CD4-positive, alpha-beta memory T cell (primary cell): Measurements from ENCODE around the gene OR9A4. TPM values are rescaled to one million over a fixed set of nuclear protein-coding genes. Genes with fewer than 3 reads are reported as not detected.
"Not testable (repeated sequence)": the region's sequence is repeated elsewhere in the genome, so short reads cannot be mapped to it uniquely, and the experiment has no call there.

Experiments
- CTCF ChIA-PET: fragments of 350-600 bp; sonication (Branson Sonifier 250); formaldehyde crosslinking; loops from one replicate; lab custom pipeline; 2021; ENCODE audit warnings: inconsistent platforms; ENCODE audit not compliant: partially characterized antibody; lab: Charles Lee
- POLR2A ChIA-PET: fragments of 350-600 bp; sonication (Branson Sonifier 250); formaldehyde crosslinking; loops from one replicate; lab custom pipeline; 2021; ENCODE audit not compliant: partially characterized antibody; lab: Charles Lee
- DNase-seq, 5 donors: peaks; one replicate each; pipeline versions ENCODE4 v3.0.0 to v3.0.0-alpha.2; 2020 to 2022; ENCODE audit warnings: mixed read lengths in 1 of 5
- H3K27ac ChIP-seq: one replicate; pipeline ENCODE4 v1.7.0; 2013; ENCODE audit warnings: low read depth, low read length
- H3K27me3 ChIP-seq: 2 replicates; pipeline ENCODE4 v1.7.0; 2013; ENCODE audit warnings: mild to moderate bottlenecking, low read length, moderate library complexity; ENCODE audit not compliant: insufficient read depth
- H3K36me3 ChIP-seq: 2 replicates; pipeline ENCODE4 v1.7.0; 2013; ENCODE audit warnings: mild to moderate bottlenecking, low read length, moderate library complexity; ENCODE audit not compliant: insufficient read depth
- H3K4me1 ChIP-seq: 2 replicates; pipeline ENCODE4 v1.7.0; 2013; ENCODE audit warnings: mild to moderate bottlenecking, low read length, moderate library complexity; ENCODE audit not compliant: insufficient read depth
- H3K4me3 ChIP-seq, 2 donors: one replicate each; pipeline ENCODE4 v1.7.0; 2013; ENCODE audit warnings: low read length in 2 of 2, mild to moderate bottlenecking in 1 of 2
- H3K9me3 ChIP-seq, 2 donors: one replicate each; pipeline ENCODE4 v1.7.0; 2013; ENCODE audit warnings: low read length in 2 of 2, control low read depth in 1 of 2; ENCODE audit not compliant: control insufficient read depth in 1 of 2
- H3K27ac Mint-ChIP-seq, 7 donors: one replicate each; pipeline ENCODE4 v1.8.0; 2020 to 2021; ENCODE audit warnings: mixed read lengths in 7 of 7, mild to moderate bottlenecking in 6 of 7, inconsistent platforms in 3 of 7, moderate library complexity in 3 of 7
- H3K27me3 Mint-ChIP-seq, 2 donors: one replicate each; pipeline ENCODE4 v1.8.0; 2020 to 2021; ENCODE audit warnings: mixed read lengths in 2 of 2
- H3K36me3 Mint-ChIP-seq, 2 donors: one replicate each; pipeline ENCODE4 v1.8.0; 2020 to 2021; ENCODE audit warnings: mixed read lengths in 2 of 2, inconsistent platforms in 1 of 2, mild to moderate bottlenecking in 1 of 2
- H3K4me1 Mint-ChIP-seq, 4 donors: one replicate each; pipeline ENCODE4 v1.8.0; 2020 to 2021; ENCODE audit warnings: mixed read lengths in 4 of 4, mild to moderate bottlenecking in 1 of 4
- H3K4me3 Mint-ChIP-seq, 8 donors: one replicate each; pipeline ENCODE4 v1.8.0; 2020 to 2021; ENCODE audit warnings: mixed read lengths in 8 of 8, mild to moderate bottlenecking in 7 of 8, moderate library complexity in 6 of 8, inconsistent platforms in 3 of 8
- H3K9me3 Mint-ChIP-seq, 8 donors: one replicate each; pipeline ENCODE4 v1.8.0; 2020 to 2021; ENCODE audit warnings: mixed read lengths in 8 of 8, mild to moderate bottlenecking in 5 of 8, inconsistent platforms in 3 of 8, moderate library complexity in 1 of 8
- intact Hi-C: fragments of 100-400 bp; cut with micrococcal nuclease; formaldehyde crosslinking; loops from one replicate; pipeline ENCODE4 v1.15.1; 2023
- polyA plus RNA-seq, 2 donors: library from polyadenylated mRNA; unstranded; fragments of 300-500 nt; fragmentation: Illumina TruSeq; gene quantifications; one replicate each; pipeline ENCODE4 v1.2.3, GENCODE V29; 2021
- total RNA-seq, 2 experiments: library from RNA; stranded (reverse); gene quantifications; one replicate each; pipeline ENCODE4 v1.2.3, GENCODE V29; 2021

OR9A4 gene
- total and polyA plus RNA-seq, 4 experiments from 2014 or later, result not detected

DNA sequence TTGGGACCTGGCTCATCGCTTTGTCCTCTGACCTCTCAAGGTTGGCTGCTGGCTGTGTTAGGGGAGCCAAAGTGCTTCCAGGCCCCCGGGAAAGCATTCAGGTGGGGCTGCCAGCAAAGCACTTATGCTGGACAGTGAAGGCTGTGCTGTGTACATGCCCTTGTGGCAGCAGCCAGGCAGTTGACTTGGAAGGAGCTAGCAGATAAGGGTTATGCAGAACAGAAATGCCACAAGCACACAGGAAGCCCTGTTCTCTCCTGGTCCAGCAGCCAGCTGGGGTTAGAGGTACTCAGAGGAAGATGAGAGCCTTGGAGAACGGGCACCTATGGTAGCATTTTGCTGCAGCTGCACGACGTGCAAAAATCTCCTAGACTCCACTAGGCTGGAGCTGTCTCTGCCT, 35.2 kb upstream of the OR9A4 start:
- POLR2A ChIA-PET, result no interaction called here
- Histone ChIP-seq H3K27ac (no peak overlapping the region), H3K36me3 (no peaks in the 10 kb centered on the region), H3K27me3 (no peaks in the 10 kb centered on the region), H3K4me1 (no peaks in the 10 kb centered on the region), H3K4me3 (no peak overlapping the region), H3K9me3 (no peaks in the 10 kb centered on the region)
- intact Hi-C loops, result no loop called here
- Mint-ChIP-seq H3K27ac (no peak overlapping the region), H3K27me3 (peaks cover 1 to 2% of the 10 kb centered on the region in 2 donors), H3K9me3 (peaks cover 0 to 11% (median 6%) of the 10 kb centered on the region in 8 donors), H3K4me1 (no peaks in the 10 kb centered on the region), H3K4me3 (no peak overlapping the region), H3K36me3 (no peaks in the 10 kb centered on the region)
- no peak for DNase-seq
- CTCF ChIA-PET, result no interaction called here

DNA sequence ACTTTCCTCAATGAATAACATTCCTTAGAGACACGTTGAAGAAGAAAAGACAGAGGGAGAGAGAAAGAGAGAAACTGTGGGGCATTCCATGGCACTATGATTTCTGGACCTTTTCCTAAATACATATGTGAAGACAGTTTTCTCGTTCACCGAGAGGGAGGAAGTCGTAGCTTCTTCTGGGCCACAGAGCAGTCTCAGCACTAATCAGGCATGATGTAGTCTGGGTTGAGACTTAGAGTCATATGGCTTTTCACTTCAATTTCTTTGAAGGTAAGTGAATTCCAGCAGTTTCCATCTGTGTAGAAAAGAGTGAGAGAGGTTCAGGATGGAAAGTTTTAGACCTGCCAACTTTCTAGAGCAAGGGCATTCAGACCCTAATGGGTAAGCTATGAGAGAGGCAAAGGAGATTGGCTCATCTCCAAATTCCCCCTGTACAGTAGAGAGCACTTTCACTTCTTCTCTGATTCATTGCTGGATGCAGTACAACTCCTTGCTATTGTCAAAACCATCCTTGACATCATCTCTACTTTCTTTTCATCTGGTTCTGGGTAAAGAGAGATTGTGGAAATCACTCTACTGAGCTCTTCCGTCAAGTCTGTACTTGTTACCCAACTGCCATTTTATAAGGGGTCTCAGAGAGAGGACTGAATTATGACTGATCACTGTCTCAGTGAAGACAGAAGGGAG, 31.5 kb upstream of the OR9A4 start:
- no peaks in the 10 kb centered on the region for H3K4me1 ChIP-seq
- intact Hi-C loops, result no loop called here
- POLR2A ChIA-PET, result no interaction called here
- H3K36me3 Mint-ChIP-seq, result no peaks in the 10 kb centered on the region
- H3K27me3 Mint-ChIP-seq, result peaks cover 7 to 9% of the 10 kb centered on the region in 2 donors
- H3K4me1 Mint-ChIP-seq, result no peaks in the 10 kb centered on the region
- CTCF ChIA-PET, result no interaction called here
- DNase-seq, result no peak
- no peaks in the 10 kb centered on the region for H3K27me3 ChIP-seq
- peaks cover 0 to 9% (median 4%) of the 10 kb centered on the region in 8 donors for H3K9me3 Mint-ChIP-seq
- H3K4me3 ChIP-seq, result no peak overlapping the region
- no peak overlapping the region for H3K27ac ChIP-seq
- no peaks in the 10 kb centered on the region for H3K36me3 ChIP-seq
- H3K27ac Mint-ChIP-seq, result no peak overlapping the region
- H3K4me3 Mint-ChIP-seq, result no peak overlapping the region
- no peaks in the 10 kb centered on the region for H3K9me3 ChIP-seq

DNA sequence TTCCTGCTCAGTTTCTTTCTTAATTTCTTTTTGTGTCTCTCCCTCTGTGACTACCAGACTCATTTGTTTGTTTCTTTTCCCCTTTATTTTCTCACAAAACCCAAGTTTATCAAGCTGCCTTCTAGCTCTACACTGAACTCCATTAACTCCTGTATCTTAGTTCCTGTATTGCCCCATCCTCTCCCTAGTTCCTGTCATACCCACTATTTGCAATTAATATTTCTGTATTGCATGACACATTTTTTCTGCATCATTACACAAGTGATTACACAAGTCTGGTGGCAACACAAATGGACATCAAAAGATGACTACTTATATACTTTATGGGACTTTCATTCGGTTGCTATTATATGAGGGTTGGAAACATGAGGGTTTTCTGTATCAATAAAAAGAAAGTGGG, 26.9 kb upstream of the OR9A4 start:
- CTCF ChIA-PET, result no interaction called here

DNA sequence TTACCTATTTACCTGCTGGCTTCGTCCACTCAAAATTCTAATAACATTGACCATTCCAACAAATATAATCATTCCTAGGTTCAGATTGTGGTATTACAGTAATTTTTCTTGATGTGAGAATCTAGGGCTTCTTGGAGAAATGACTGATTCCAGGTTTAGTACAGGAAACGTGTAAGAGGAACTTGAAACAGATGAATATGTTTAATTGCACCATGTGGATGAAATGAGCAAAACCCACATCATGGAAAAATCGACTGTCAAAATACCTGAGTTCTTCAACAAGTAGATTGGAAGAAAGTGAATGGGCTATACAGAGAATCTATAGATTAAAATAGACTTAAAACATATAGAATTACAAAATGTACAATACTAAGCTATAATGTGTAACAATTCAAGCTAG, 24.9 kb upstream of the OR9A4 start:
- no peaks in the 10 kb centered on the region for H3K4me1 ChIP-seq
- no peak overlapping the region for H3K27ac Mint-ChIP-seq
- POLR2A ChIA-PET, result no interaction called here
- no peaks in the 10 kb centered on the region for H3K36me3 ChIP-seq
- H3K9me3 Mint-ChIP-seq, result peaks cover 0 to 5% (median 0%) of the 10 kb centered on the region in 8 donors
- no peak for DNase-seq
- intact Hi-C loops, result no loop called here
- H3K27me3 ChIP-seq, result no peaks in the 10 kb centered on the region
- H3K27ac ChIP-seq, result no peak overlapping the region
- H3K27me3 Mint-ChIP-seq, result peaks cover 7 to 8% of the 10 kb centered on the region in 2 donors
- H3K36me3 Mint-ChIP-seq, result no peaks in the 10 kb centered on the region
- CTCF ChIA-PET, result no interaction called here
- H3K9me3 ChIP-seq, result no peaks in the 10 kb centered on the region
- no peak overlapping the region for H3K4me3 Mint-ChIP-seq
- H3K4me3 ChIP-seq, result no peak overlapping the region
- no peaks in the 10 kb centered on the region for H3K4me1 Mint-ChIP-seq

More for the DNA sequence above, 26.9 kb upstream of the OR9A4 start:
- no peak for DNase-seq
- Mint-ChIP-seq H3K4me1 (no peaks in the 10 kb centered on the region), H3K9me3 (peaks cover 0 to 3% (median 1%) of the 10 kb centered on the region in 8 donors), H3K27me3 (peaks cover 7 to 8% of the 10 kb centered on the region in 2 donors), H3K4me3 (no peak overlapping the region), H3K36me3 (no peaks in the 10 kb centered on the region), H3K27ac (no peak overlapping the region)
- Histone ChIP-seq H3K9me3 (no peaks in the 10 kb centered on the region), H3K36me3 (no peaks in the 10 kb centered on the region), H3K27me3 (no peaks in the 10 kb centered on the region), H3K4me3 (no peak overlapping the region), H3K4me1 (no peaks in the 10 kb centered on the region), H3K27ac (no peak overlapping the region)
- POLR2A ChIA-PET, result no interaction called here
- intact Hi-C loops, result no loop called here

DNA sequence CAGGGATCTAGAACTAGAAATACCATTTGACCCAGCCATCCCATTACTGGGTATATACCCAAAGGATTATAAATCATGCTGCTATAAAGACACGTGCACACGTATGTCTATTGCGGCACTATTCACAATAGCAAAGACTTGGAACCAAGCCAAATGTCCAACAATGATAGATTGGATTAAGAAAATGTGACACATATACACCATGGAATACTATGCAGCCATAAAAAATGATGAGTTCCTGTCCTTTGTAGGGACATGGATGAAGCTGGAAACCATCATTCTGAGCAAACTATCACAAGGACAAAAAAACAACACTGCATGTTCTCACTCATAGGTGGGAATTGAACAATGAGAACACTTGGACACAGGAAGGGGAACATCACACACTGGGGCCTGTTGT, 16.8 kb upstream of the OR9A4 start:
- H3K36me3 ChIP-seq, H3K4me1 Mint-ChIP-seq, H3K36me3 Mint-ChIP-seq, H3K4me3 Mint-ChIP-seq, CTCF ChIA-PET, H3K27ac Mint-ChIP-seq, H3K27ac ChIP-seq, H3K9me3 ChIP-seq, POLR2A ChIA-PET, DNase-seq, intact Hi-C loops, H3K4me1 ChIP-seq, H3K4me3 ChIP-seq, H3K27me3 ChIP-seq, H3K27me3 Mint-ChIP-seq: not testable (repeated sequence)
- peaks cover 0 to 19% (median 9%) of the 10 kb centered on the region in 8 donors for H3K9me3 Mint-ChIP-seq

DNA sequence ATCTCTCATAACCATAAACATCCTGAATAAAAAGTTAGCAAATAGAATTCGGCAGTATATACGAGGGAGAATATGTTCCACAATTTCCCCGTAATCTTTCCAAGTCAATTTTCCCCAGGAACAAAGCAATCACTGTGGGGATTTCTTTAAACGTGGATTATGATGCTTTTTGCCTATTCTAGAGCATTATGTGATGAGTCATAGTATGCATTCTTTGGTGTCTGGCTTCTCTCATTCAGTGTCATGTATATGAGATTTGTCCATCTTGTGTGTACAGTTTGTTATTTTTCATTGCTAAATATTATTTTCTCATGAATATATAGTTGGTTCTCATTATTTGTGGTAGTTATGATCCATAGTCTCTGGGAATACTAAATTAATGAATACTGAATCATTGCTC, 9.9 kb upstream of the OR9A4 start:
- no peak overlapping the region for H3K4me3 Mint-ChIP-seq
- no peaks in the 10 kb centered on the region for H3K4me1 Mint-ChIP-seq
- peaks cover 5 to 7% of the 10 kb centered on the region in 2 donors for H3K27me3 Mint-ChIP-seq
- no peaks in the 10 kb centered on the region for H3K9me3 ChIP-seq
- H3K36me3 ChIP-seq, result no peaks in the 10 kb centered on the region
- no peaks in the 10 kb centered on the region for H3K27me3 ChIP-seq
- no peaks in the 10 kb centered on the region for H3K4me1 ChIP-seq
- H3K27ac Mint-ChIP-seq, result no peak overlapping the region
- no peaks in the 10 kb centered on the region for H3K36me3 Mint-ChIP-seq
- DNase-seq, result no peak
- H3K9me3 Mint-ChIP-seq, result peaks cover 0 to 5% (median 0%) of the 10 kb centered on the region in 8 donors
- intact Hi-C loops, result no loop called here
- CTCF ChIA-PET, result no interaction called here
- no peak overlapping the region for H3K27ac ChIP-seq
- H3K4me3 ChIP-seq, result no peak overlapping the region
- POLR2A ChIA-PET, result no interaction called here

DNA sequence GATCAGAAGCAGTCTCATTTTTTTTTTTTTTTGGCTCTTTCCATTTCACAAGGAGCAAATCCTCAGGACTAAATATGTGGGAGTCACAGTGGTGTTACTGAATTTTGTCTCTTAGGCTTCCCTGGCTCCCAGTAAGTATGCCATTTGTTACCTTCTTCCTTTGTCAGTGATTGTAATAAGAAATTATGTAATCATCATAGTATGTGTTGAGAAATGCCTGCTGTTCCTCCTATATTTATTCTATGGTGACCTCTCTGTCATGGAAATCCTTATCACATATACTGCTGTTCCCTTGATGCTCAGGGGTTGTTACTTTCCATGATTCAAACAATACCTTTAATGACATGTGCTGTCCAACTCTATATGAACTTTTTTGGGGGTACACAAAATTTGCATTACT, 4.8 kb upstream of the OR9A4 start:
- Histone ChIP-seq H3K27ac (no peak overlapping the region), H3K36me3 (no peaks in the 10 kb centered on the region), H3K4me1 (no peaks in the 10 kb centered on the region), H3K4me3 (no peak overlapping the region), H3K9me3 (no peaks in the 10 kb centered on the region), H3K27me3 (no peaks in the 10 kb centered on the region)
- Mint-ChIP-seq H3K4me3 (no peak overlapping the region), H3K27ac (no peak overlapping the region), H3K27me3 (peaks cover 4 to 7% of the 10 kb centered on the region in 2 donors), H3K4me1 (no peaks in the 10 kb centered on the region), H3K36me3 (no peaks in the 10 kb centered on the region), H3K9me3 (peaks cover 0 to 3% (median 0%) of the 10 kb centered on the region in 8 donors)
- CTCF ChIA-PET, result no interaction called here
- POLR2A ChIA-PET, result no interaction called here
- DNase-seq, result no peak
- intact Hi-C loops, result no loop called here
